ENCODE measurements around the gene VENTX.

Gene VENTX

GRCh38 chr10:133275684-133276092 is 38.0 kb downstream of the VENTX start:
- DNase-seq, result no peak

GRCh38 chr10:133276100-133276434 is 38.4 kb downstream of the VENTX start:
- DNase-seq, result no peak

- peak; percentile 29 for DNase-seq
Measured at GRCh38 chr10:133276435-133277201, 39.0 kb downstream of the VENTX start, which contains the start of gene ADAM8. TSS of gene ADAM8 (minus strand) at chr10:133276868. CDS start at chr10:133276817, 51 bp downstream.

GRCh38 chr10:133277277-133277992 is 39.8 kb downstream of the VENTX start:
- no peak for DNase-seq

- no peak for DNase-seq
Measured at GRCh38 chr10:133277993-133278576, 40.4 kb downstream of the VENTX start.

- peak; percentile 10 for DNase-seq
Measured at GRCh38 chr10:133278577-133279265, 41.1 kb downstream of the VENTX start.

- no peak for DNase-seq
Measured at GRCh38 chr10:133279326-133280226, 41.9 kb downstream of the VENTX start.

- no peak for DNase-seq
Measured at GRCh38 chr10:133280391-133281059, 42.9 kb downstream of the VENTX start.

- no peak for DNase-seq
Measured at GRCh38 chr10:133281084-133281483, 43.4 kb downstream of the VENTX start.

- DNase-seq, result no peak
Measured at GRCh38 chr10:133281628-133282372, 44.1 kb downstream of the VENTX start.

GRCh38 chr10:133282846-133283390 is 45.3 kb downstream of the VENTX start:
- no peak for DNase-seq

GRCh38 chr10:133283931-133284330 is 46.3 kb downstream of the VENTX start:
- no peak for DNase-seq

- no peak for DNase-seq
Measured at GRCh38 chr10:133285217-133285616, 47.6 kb downstream of the VENTX start.

- DNase-seq, result no peak
Measured at GRCh38 chr10:133286366-133286765, 48.7 kb downstream of the VENTX start.

- no peak for DNase-seq
Measured at GRCh38 chr10:133287832-133288500, 50.3 kb downstream of the VENTX start.

- DNase-seq, result no peak
Measured at GRCh38 chr10:133289761-133290160, 52.1 kb downstream of the VENTX start.

Measured in NCI-H510A (cell line).